GM12865 (cell line): ENCODE data around the gene SF3B6.

ENCODE experiments used
- DNase-seq: peaks from one replicate; pipeline ENCODE4 v3.0.0; 2010; ENCODE audit warnings: low read depth
- H3K4me3 ChIP-seq: 2 replicates; pipeline ENCODE4 v1.5.1; 2011; ENCODE audit warnings: mild to moderate bottlenecking, low read depth, low read length, control low read depth
- CTCF ChIP-seq: IDR thresholded peaks from 2 replicates; pipeline ENCODE4 v1.5.1; 2011; ENCODE audit warnings: low read length, control low read depth, low read depth, inconsistent platforms; ENCODE audit not compliant: insufficient read depth; ENCODE audit errors: missing control alignments

SF3B6 gene

GRCh38 chr2:24075915-24076848 lies at the start of gene SF3B6:
TSS of gene SF3B6 (minus strand) at chr2:24076326. CDS start at chr2:24076229, 97 bp downstream.
- TF ChIP-seq CTCF: no peak
- peak; percentile 99 for DNase-seq
- peak within 1 kb of the TSS; percentile 85 for H3K4me3 ChIP-seq

GRCh38 chr2:24123922-24124580 lies 47.9 kb upstream of the SF3B6 start:
- peak overlapping the region; percentile 88 for H3K4me3 ChIP-seq
- TF ChIP-seq CTCF: no peak
- no peak for DNase-seq

- TF ChIP-seq CTCF: no peak
- DNase-seq: peak; percentile 93
- H3K4me3 ChIP-seq: peak within 1 kb of the TSS; percentile 88
Measured at GRCh38 chr2:24123195-24123921, 47.2 kb upstream of the SF3B6 start, which contains the start of the genes FAM228B and PFN4. TSS of gene FAM228B (plus strand) at chr2:24123469. CDS start at chr2:24124362, 893 bp downstream. TSS of gene PFN4 (minus strand) at chr2:24123334. CDS start at chr2:24122535, 799 bp downstream.

GRCh38 chr2:24122366-24123194 lies 46.5 kb upstream of the SF3B6 start:
- no peak for TF ChIP-seq CTCF
- H3K4me3 ChIP-seq: peak overlapping the region; percentile 88
- peak; percentile 16 for DNase-seq

GRCh38 chr2:24121469-24121868 lies 45.3 kb upstream of the SF3B6 start:
- DNase-seq: no peak
- TF ChIP-seq CTCF: no peak
- no peak overlapping the region for H3K4me3 ChIP-seq

GRCh38 chr2:24121066-24121465 lies 44.9 kb upstream of the SF3B6 start:
- TF ChIP-seq CTCF: no peak
- DNase-seq: no peak
- H3K4me3 ChIP-seq: no peak overlapping the region
